MM.1S (cell line): Measurements from ENCODE around the gene ARHGAP35.

Experiments
- DNase-seq: peaks from one replicate; pipeline ENCODE4 v3.0.0-alpha.2; 2015
- H2AFZ ChIP-seq: fragments of 300-600 bp; sonication (generic); 2 replicates; pipeline ENCODE4 v1.6.0; 2016; ENCODE audit warnings: antibody characterized with exemption, low read length
- H3F3A ChIP-seq: fragments of 300-600 bp; sonication (generic); 2 replicates; pipeline ENCODE4 v1.6.1; 2016; ENCODE audit warnings: mild to moderate bottlenecking, antibody characterized with exemption, low read length, moderate library complexity, mixed read lengths; ENCODE audit not compliant: insufficient read depth
- H3K27ac ChIP-seq: fragments of 300-600 bp; sonication (generic); 2 replicates; pipeline ENCODE4 v1.5.1; 2016; ENCODE audit warnings: mild to moderate bottlenecking, low read length
- H3K27me3 ChIP-seq: fragments of 300-600 bp; sonication (generic); replicated peaks from 2 replicates; pipeline ENCODE4 v1.6.0; 2016; ENCODE audit warnings: low read length; ENCODE audit not compliant: insufficient read depth
- H3K36me3 ChIP-seq: fragments of 300-600 bp; sonication (generic); replicated peaks from 2 replicates; pipeline ENCODE4 v1.6.1; 2016; ENCODE audit warnings: mild to moderate bottlenecking, low read length, mixed read lengths; ENCODE audit not compliant: insufficient read depth
- H3K4me1 ChIP-seq: fragments of 300-600 bp; sonication (generic); 2 replicates; pipeline ENCODE4 v1.6.1; 2016; ENCODE audit warnings: low read length, mixed read lengths
- H3K4me2 ChIP-seq: fragments of 300-600 bp; sonication (generic); 2 replicates; pipeline ENCODE4 v1.6.0; 2016; ENCODE audit warnings: low read depth, low read length
- H3K4me3 ChIP-seq: fragments of 300-600 bp; sonication (generic); 2 replicates; pipeline ENCODE4 v1.5.1; 2016; ENCODE audit warnings: low read length, mixed read lengths
- H3K79me2 ChIP-seq: fragments of 300-600 bp; sonication (generic); 2 replicates; pipeline ENCODE4 v1.6.1; 2016; ENCODE audit warnings: mixed run types, low read length, mixed read lengths
- H3K9ac ChIP-seq: fragments of 300-600 bp; sonication (generic); 2 replicates; pipeline ENCODE4 v1.6.1; 2016; ENCODE audit warnings: low read length, mixed read lengths
- H3K9me2 ChIP-seq: fragments of 300-600 bp; sonication (generic); replicated peaks from 2 replicates; pipeline ENCODE4 v1.6.1; 2016; ENCODE audit warnings: mild to moderate bottlenecking, low read length, mixed read lengths; ENCODE audit not compliant: insufficient read depth
- H3K9me3 ChIP-seq: fragments of 300-600 bp; sonication (generic); replicated peaks from 2 replicates; pipeline ENCODE4 v1.6.1; 2016; ENCODE audit warnings: mild to moderate bottlenecking, low read length, mixed read lengths; ENCODE audit not compliant: insufficient read depth
- H4K20me1 ChIP-seq: fragments of 300-600 bp; sonication (generic); 2 replicates; pipeline ENCODE4 v1.6.1; 2016; ENCODE audit warnings: mild to moderate bottlenecking, low read length, moderate library complexity, mixed read lengths; ENCODE audit not compliant: insufficient read depth
- CTCF ChIP-seq: fragments of 300-600 bp; sonication (generic); IDR thresholded peaks from 2 replicates; pipeline ENCODE4 v1.5.1; 2016; ENCODE audit warnings: antibody characterized with exemption, low read length, mixed read lengths
- EZH2 ChIP-seq: fragments of 300-600 bp; sonication (generic); optimal IDR thresholded peaks from 2 replicates; pipeline ENCODE3; 2017; ENCODE audit warnings: low read depth, mild to moderate bottlenecking, antibody characterized with exemption, low read length, mixed read lengths
- EZH2phosphoT487 ChIP-seq: fragments of 300-600 bp; sonication (generic); IDR thresholded peaks from 2 replicates; pipeline ENCODE4 v1.6.1; 2018; ENCODE audit warnings: antibody characterized with exemption, low read length

The ARHGAP35 gene

GRCh38 chr19:46878613-46879375, 18.0 kb downstream of the ARHGAP35 start:
- no peaks in the 10 kb centered on the region for H3K4me1 ChIP-seq
- H3K27me3 ChIP-seq = no peaks in the 10 kb centered on the region
- no peak for TF ChIP-seq EZH2phosphoT487
- TF ChIP-seq EZH2 = no peak
- no peak for TF ChIP-seq CTCF
- no peak overlapping the region for H3K9ac ChIP-seq
- no peak overlapping the region for H3K4me2 ChIP-seq
- H4K20me1 ChIP-seq = no peaks in the 10 kb centered on the region
- no peaks in the 10 kb centered on the region for H3K9me3 ChIP-seq
- no peaks in the 10 kb centered on the region for H3K36me3 ChIP-seq
- no peaks in the 10 kb centered on the region for H3K9me2 ChIP-seq
- H3K27ac ChIP-seq = no peak overlapping the region
- no peaks in the 10 kb centered on the region for H3K79me2 ChIP-seq
- no peak overlapping the region for H2AFZ ChIP-seq
- no peak overlapping the region for H3K4me3 ChIP-seq
- no peaks in the 10 kb centered on the region for H3F3A ChIP-seq
- no peak for DNase-seq

GRCh38 chr19:46880431-46880830, 19.6 kb downstream of the ARHGAP35 start:
- Histone ChIP-seq H3K9me3 (no peaks in the 10 kb centered on the region), H3K36me3 (no peaks in the 10 kb centered on the region), H4K20me1 (no peaks in the 10 kb centered on the region), H3F3A (no peaks in the 10 kb centered on the region), H3K27me3 (no peaks in the 10 kb centered on the region), H3K4me1 (no peaks in the 10 kb centered on the region), H3K4me3 (no peak overlapping the region), H3K4me2 (no peak overlapping the region), H3K9ac (no peak overlapping the region), H3K9me2 (no peaks in the 10 kb centered on the region), H2AFZ (no peak overlapping the region), H3K27ac (no peak overlapping the region), H3K79me2 (0 out of 2 replicates have a peak, but pooled peaks cover 3% of the 10 kb centered on the region)
- DNase-seq = no peak
- TF ChIP-seq CTCF (no peak), EZH2phosphoT487 (no peak), EZH2 (no peak)

- Histone ChIP-seq H3K79me2 (0 out of 2 replicates have a peak, but pooled peaks cover 4% of the 10 kb centered on the region), H3K9me3 (no peaks in the 10 kb centered on the region), H3K4me2 (no peak overlapping the region), H4K20me1 (no peaks in the 10 kb centered on the region), H2AFZ (no peak overlapping the region), H3F3A (no peaks in the 10 kb centered on the region), H3K4me1 (no peaks in the 10 kb centered on the region), H3K4me3 (no peak overlapping the region), H3K27me3 (no peaks in the 10 kb centered on the region), H3K36me3 (no peaks in the 10 kb centered on the region), H3K9ac (no peak overlapping the region), H3K27ac (no peak overlapping the region), H3K9me2 (no peaks in the 10 kb centered on the region)
- no peak for DNase-seq
- no peak for TF ChIP-seq EZH2
- no peak for TF ChIP-seq EZH2phosphoT487
- TF ChIP-seq CTCF = no peak
Measured at GRCh38 chr19:46881092-46881491, 20.3 kb downstream of the ARHGAP35 start.
